Transverse colon (tissue), 3 donors: Measurements from ENCODE around the gene XRRA1.

Experiments used
- CTCF ChIP-seq, 5 experiments: fragments of 200-600 bp in 3 of 5; fragments of 450-650 bp in 2 of 5; sonication (generic) in 3 of 5; IDR thresholded peaks; 1 replicate in 2 of 5; 2 replicates in 3 of 5; pipeline ENCODE4 v1.5.1; 2016 to 2017; ENCODE audit warnings: antibody characterized with exemption in 5 of 5, inconsistent platforms in 3 of 5, mild to moderate bottlenecking in 2 of 5, moderate library complexity in 1 of 5
- EP300 ChIP-seq: sonication (generic); formaldehyde crosslinking; IDR thresholded peaks from one replicate; pipeline ENCODE4 v1.6.1; 2017; ENCODE audit warnings: antibody characterized with exemption, low read depth

GRCh38 chr11:74989260-74989638 lies 40.4 kb upstream of the XRRA1 start:
- TF ChIP-seq CTCF (IDR thresholded peaks at IDR 0.05), result no peak
- TF ChIP-seq EP300, result no peak
